IgD-negative memory B cell (primary cell): ENCODE data around the gene PREP. TPM values are rescaled to one million over a fixed set of nuclear protein-coding genes. Genes with fewer than 3 reads are reported as not detected.

Experiments used
- H3K27ac Mint-ChIP-seq, 3 donors: one replicate each; pipeline ENCODE4 v1.8.0; 2020 to 2022; ENCODE audit warnings: mild to moderate bottlenecking in 3 of 3, mixed read lengths in 3 of 3, moderate library complexity in 1 of 3
- H3K27me3 Mint-ChIP-seq: one replicate; pipeline ENCODE4 v1.8.0; 2021; ENCODE audit warnings: mixed read lengths
- H3K36me3 Mint-ChIP-seq: one replicate; pipeline ENCODE4 v1.8.0; 2020; ENCODE audit warnings: mild to moderate bottlenecking, mixed read lengths
- H3K4me1 Mint-ChIP-seq, 3 donors: one replicate each; pipeline ENCODE4 v1.8.0; 2020 to 2022; ENCODE audit warnings: mixed read lengths in 3 of 3, mild to moderate bottlenecking in 1 of 3
- H3K4me3 Mint-ChIP-seq, 4 donors: one replicate each; pipeline ENCODE4 v1.8.0; 2020 to 2022; ENCODE audit warnings: mild to moderate bottlenecking in 4 of 4, mixed read lengths in 4 of 4, moderate library complexity in 3 of 4
- H3K9me3 Mint-ChIP-seq, 3 donors: one replicate each; pipeline ENCODE4 v1.8.0; 2020 to 2021; ENCODE audit warnings: mixed read lengths in 3 of 3, mild to moderate bottlenecking in 1 of 3
- polyA plus RNA-seq: library from polyadenylated mRNA; unstranded; fragments of 300-500 nt; fragmentation: Illumina TruSeq; gene quantifications from one replicate; pipeline ENCODE4 v1.2.3, GENCODE V29; 2021

Gene PREP
- polyA plus RNA-seq, 1 donor from 2014 or later = 19.9 TPM

- Mint-ChIP-seq H3K9me3 (no peaks in the 10 kb centered on the region), H3K27ac (no peak overlapping the region), H3K36me3 (peaks cover 12% of the 10 kb centered on the region), H3K4me3 (no peak overlapping the region), H3K27me3 (no peaks in the 10 kb centered on the region), H3K4me1 (no peaks in the 10 kb centered on the region)
These were observed 29.4 kb downstream of the PREP start for GRCh38 chr6:105373481-105373880.

GRCh38 chr6:105372849-105373182, 30.1 kb downstream of the PREP start:
- Mint-ChIP-seq H3K27ac (peak overlapping the region in 1 of 3 donors; percentile 11), H3K9me3 (no peaks in the 10 kb centered on the region), H3K27me3 (no peaks in the 10 kb centered on the region), H3K4me3 (no peak overlapping the region), H3K4me1 (no peaks in the 10 kb centered on the region), H3K36me3 (peaks cover 14% of the 10 kb centered on the region)

- Mint-ChIP-seq H3K4me1 (no peaks in the 10 kb centered on the region), H3K27me3 (no peaks in the 10 kb centered on the region), H3K36me3 (peaks cover 16% of the 10 kb centered on the region), H3K4me3 (no peak overlapping the region), H3K27ac (no peak overlapping the region), H3K9me3 (no peaks in the 10 kb centered on the region)
These were observed 30.6 kb downstream of the PREP start for GRCh38 chr6:105372142-105372848.

GRCh38 chr6:105370351-105370750, 32.5 kb downstream of the PREP start:
- H3K36me3 Mint-ChIP-seq = peaks cover 24% of the 10 kb centered on the region
- no peaks in the 10 kb centered on the region for H3K9me3 Mint-ChIP-seq
- H3K27me3 Mint-ChIP-seq = no peaks in the 10 kb centered on the region
- peaks cover 0 to 3% (median 0%) of the 10 kb centered on the region in 3 donors for H3K4me1 Mint-ChIP-seq
- no peak overlapping the region for H3K27ac Mint-ChIP-seq
- H3K4me3 Mint-ChIP-seq = no peak overlapping the region

GRCh38 chr6:105369145-105369544, 33.7 kb downstream of the PREP start:
- no peak overlapping the region for H3K4me3 Mint-ChIP-seq

GRCh38 chr6:105364243-105364642, 38.6 kb downstream of the PREP start:
- Mint-ChIP-seq H3K27ac (peak overlapping the region in 1 of 3 donors; percentile 53), H3K4me3 (no peak overlapping the region), H3K36me3 (peaks cover 17% of the 10 kb centered on the region), H3K27me3 (no peaks in the 10 kb centered on the region), H3K4me1 (peaks cover 0 to 5% (median 0%) of the 10 kb centered on the region in 3 donors), H3K9me3 (no peaks in the 10 kb centered on the region)

More at GRCh38 chr6:105369145-105369544, 33.7 kb downstream of the PREP start:
- Mint-ChIP-seq H3K9me3 (no peaks in the 10 kb centered on the region), H3K36me3 (peaks cover 23% of the 10 kb centered on the region), H3K27ac (no peak overlapping the region), H3K4me1 (peaks cover 0 to 3% (median 0%) of the 10 kb centered on the region in 3 donors), H3K27me3 (no peaks in the 10 kb centered on the region)

GRCh38 chr6:105363100-105363754, 39.7 kb downstream of the PREP start:
- Mint-ChIP-seq H3K27me3 (no peaks in the 10 kb centered on the region), H3K4me3 (no peak overlapping the region), H3K4me1 (peaks cover 0 to 5% (median 0%) of the 10 kb centered on the region in 3 donors), H3K36me3 (peaks cover 16% of the 10 kb centered on the region), H3K27ac (peak overlapping the region in 1 of 3 donors; percentile 53), H3K9me3 (no peaks in the 10 kb centered on the region)

- Mint-ChIP-seq H3K4me1 (peaks cover 0 to 1% (median 0%) of the 10 kb centered on the region in 3 donors), H3K27ac (peak overlapping the region in 2 of 3 donors; percentile 41 to 62), H3K9me3 (peaks cover 2 to 4% (median 3%) of the 10 kb centered on the region in 3 donors), H3K27me3 (no peaks in the 10 kb centered on the region), H3K4me3 (no peak overlapping the region), H3K36me3 (peaks cover 16% of the 10 kb centered on the region)
These were observed 43.2 kb downstream of the PREP start for GRCh38 chr6:105359419-105360370.

GRCh38 chr6:105357165-105357564, 45.7 kb downstream of the PREP start:
- no peaks in the 10 kb centered on the region for H3K4me1 Mint-ChIP-seq
- H3K4me3 Mint-ChIP-seq = peak overlapping the region in 1 of 4 donors; percentile 17
- H3K27me3 Mint-ChIP-seq = no peaks in the 10 kb centered on the region
- peak overlapping the region in 1 of 3 donors; percentile 28 for H3K27ac Mint-ChIP-seq
- peaks cover 22% of the 10 kb centered on the region for H3K36me3 Mint-ChIP-seq
- peaks cover 2 to 4% (median 3%) of the 10 kb centered on the region in 3 donors for H3K9me3 Mint-ChIP-seq

- no peak overlapping the region for H3K27ac Mint-ChIP-seq
- H3K4me1 Mint-ChIP-seq = no peaks in the 10 kb centered on the region
- H3K27me3 Mint-ChIP-seq = no peaks in the 10 kb centered on the region
- H3K4me3 Mint-ChIP-seq = no peak overlapping the region
- peaks cover 23% of the 10 kb centered on the region for H3K36me3 Mint-ChIP-seq
- peaks cover 1 to 3% (median 2%) of the 10 kb centered on the region in 3 donors for H3K9me3 Mint-ChIP-seq
These were observed 50.8 kb downstream of the PREP start for GRCh38 chr6:105352037-105352617.

- Mint-ChIP-seq H3K27ac (no peak overlapping the region), H3K9me3 (peaks cover 0 to 2% (median 0%) of the 10 kb centered on the region in 3 donors), H3K4me3 (no peak overlapping the region), H3K27me3 (no peaks in the 10 kb centered on the region), H3K4me1 (no peaks in the 10 kb centered on the region), H3K36me3 (peaks cover 24% of the 10 kb centered on the region)
These were observed 54.0 kb downstream of the PREP start for GRCh38 chr6:105348897-105349296.

- H3K27me3 Mint-ChIP-seq = no peaks in the 10 kb centered on the region
- H3K4me3 Mint-ChIP-seq = no peak overlapping the region
- no peaks in the 10 kb centered on the region for H3K4me1 Mint-ChIP-seq
- H3K27ac Mint-ChIP-seq = no peak overlapping the region
- peaks cover 0 to 2% (median 0%) of the 10 kb centered on the region in 3 donors for H3K9me3 Mint-ChIP-seq
- H3K36me3 Mint-ChIP-seq = peaks cover 25% of the 10 kb centered on the region
These were observed 56.8 kb downstream of the PREP start for GRCh38 chr6:105346052-105346451.

- peaks cover 25% of the 10 kb centered on the region for H3K36me3 Mint-ChIP-seq
- no peaks in the 10 kb centered on the region for H3K27me3 Mint-ChIP-seq
- no peak overlapping the region for H3K27ac Mint-ChIP-seq
- no peaks in the 10 kb centered on the region for H3K4me1 Mint-ChIP-seq
- peaks cover 0 to 2% (median 0%) of the 10 kb centered on the region in 3 donors for H3K9me3 Mint-ChIP-seq
- no peak overlapping the region for H3K4me3 Mint-ChIP-seq
These were observed 57.4 kb downstream of the PREP start for GRCh38 chr6:105345506-105345905.

- Mint-ChIP-seq H3K4me1 (no peaks in the 10 kb centered on the region), H3K4me3 (no peak overlapping the region), H3K27me3 (no peaks in the 10 kb centered on the region), H3K9me3 (peaks cover 0 to 2% (median 0%) of the 10 kb centered on the region in 3 donors), H3K27ac (no peak overlapping the region), H3K36me3 (peaks cover 25% of the 10 kb centered on the region)
These were observed 58.0 kb downstream of the PREP start for GRCh38 chr6:105344881-105345370.
